WERI-Rb-1 (cell line): ENCODE results near the gene DOK1.

Source experiments
- DNase-seq: peaks from one replicate; pipeline ENCODE4 v3.0.0-alpha.2; 2020
- H3K27ac ChIP-seq: fragments of 250-450 bp; sonication (Bioruptor Pico); 2 replicates; pipeline ENCODE4 v1.5.1; 2020; ENCODE audit warnings: mild to moderate bottlenecking, moderate library complexity
- H3K27me3 ChIP-seq: fragments of 250-450 bp; sonication (Bioruptor Pico); 2 replicates; pipeline ENCODE4 v1.5.1; 2021; ENCODE audit warnings: mild to moderate bottlenecking, low read depth, moderate library complexity; ENCODE audit not compliant: insufficient read depth, severe bottlenecking
- H3K36me3 ChIP-seq: fragments of 250-450 bp; sonication (Bioruptor Pico); 2 replicates; pipeline ENCODE4 v1.5.1; 2020; ENCODE audit warnings: mild to moderate bottlenecking, moderate library complexity
- H3K4me3 ChIP-seq: 2 replicates; pipeline ENCODE4 v1.5.1; 2011; ENCODE audit warnings: low read depth, mild to moderate bottlenecking, control low read depth, low read length
- H3K9me3 ChIP-seq: fragments of 250-450 bp; sonication (Bioruptor Pico); 2 replicates; pipeline ENCODE4 v1.5.1; 2021; ENCODE audit warnings: mild to moderate bottlenecking, moderate library complexity; ENCODE audit not compliant: severe bottlenecking
- CTCF ChIP-seq: IDR thresholded peaks from 2 replicates; pipeline ENCODE4 v1.5.1; 2011; ENCODE audit warnings: low read depth, mild to moderate bottlenecking, control low read depth, inconsistent platforms, low read length

DOK1 gene

GRCh38 chr2:74534411-74534810 lies 20.1 kb upstream of the DOK1 start:
- Histone ChIP-seq H3K36me3 (peaks cover 37% of the 10 kb centered on the region), H3K9me3 (no peaks in the 10 kb centered on the region), H3K27me3 (no peaks in the 10 kb centered on the region), H3K4me3 (no peak overlapping the region), H3K27ac (no peak overlapping the region)
- no peak for DNase-seq
- TF ChIP-seq CTCF = no peak

- Histone ChIP-seq H3K9me3 (no peaks in the 10 kb centered on the region), H3K4me3 (no peak overlapping the region), H3K36me3 (peaks cover 43% of the 10 kb centered on the region), H3K27me3 (no peaks in the 10 kb centered on the region), H3K27ac (no peak overlapping the region)
- TF ChIP-seq CTCF = no peak
- no peak for DNase-seq
These were observed 19.0 kb upstream of the DOK1 start for GRCh38 chr2:74535440-74535965.

DNA sequence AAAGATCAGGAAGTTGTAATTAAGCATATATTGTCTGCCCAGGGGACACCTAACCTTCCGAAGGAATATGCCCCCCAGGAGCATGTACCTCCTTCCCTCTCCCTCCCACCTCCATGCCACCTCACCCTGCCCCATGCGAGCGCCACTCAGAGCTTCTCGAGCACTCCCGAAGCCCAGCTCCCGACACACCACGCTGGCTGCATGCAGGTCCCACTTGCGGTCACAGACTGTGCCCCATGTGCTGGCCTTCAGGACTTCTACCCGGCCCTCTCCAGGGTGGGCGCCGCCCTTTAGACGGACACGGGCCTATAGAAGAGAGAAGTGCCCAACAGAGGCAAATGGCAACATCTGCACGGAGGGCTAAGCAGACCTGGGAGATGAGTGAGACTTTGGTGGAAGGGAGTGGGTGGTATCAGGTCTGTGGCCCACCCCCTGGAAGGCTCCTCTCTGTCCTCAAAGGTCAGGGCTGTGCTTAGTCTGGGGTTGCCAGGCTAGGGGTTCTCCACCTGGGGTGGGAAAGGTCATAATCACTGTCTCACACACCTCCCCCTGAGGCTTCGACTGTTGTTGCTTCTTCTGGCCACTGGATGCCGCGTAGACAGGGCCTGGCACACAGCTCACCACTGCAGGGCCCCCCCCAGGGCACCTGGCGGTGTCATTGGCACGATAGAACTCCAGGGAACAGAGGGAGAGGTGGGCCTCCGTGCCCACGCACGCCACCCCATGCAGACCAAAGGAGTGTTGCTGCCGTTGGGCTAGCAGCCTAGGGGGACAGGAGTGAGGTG lies 18.2 kb upstream of the DOK1 start:
- no peaks in the 10 kb centered on the region for H3K9me3 ChIP-seq
- no peaks in the 10 kb centered on the region for H3K27me3 ChIP-seq
- DNase-seq = no peak
- no peak overlapping the region for H3K4me3 ChIP-seq
- peaks cover 37% of the 10 kb centered on the region for H3K36me3 ChIP-seq
- TF ChIP-seq CTCF = 0 out of 2 replicates have a peak, but pooled peaks have one; percentile 9
- H3K27ac ChIP-seq = no peak overlapping the region

DNA sequence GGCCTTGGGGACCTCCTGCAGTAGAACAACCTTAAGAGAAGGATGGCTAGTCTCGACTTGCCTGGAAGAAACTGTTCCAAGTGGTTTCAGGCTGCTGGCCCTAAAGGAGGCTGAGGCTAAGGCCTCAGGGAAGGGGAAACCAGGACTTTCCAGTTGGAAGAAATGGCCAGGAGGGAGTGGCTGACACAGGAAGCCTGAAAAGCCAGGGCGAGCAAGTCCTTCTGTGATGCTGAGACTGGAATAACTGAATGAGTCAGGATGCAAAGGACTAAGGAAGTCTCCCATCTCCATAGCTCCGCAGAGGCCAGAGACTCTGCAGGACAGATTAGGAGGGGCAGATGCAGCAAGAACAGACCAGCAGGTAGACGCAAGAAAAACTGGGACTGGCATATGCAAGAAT lies 17.4 kb upstream of the DOK1 start:
- no peak overlapping the region for H3K27ac ChIP-seq
- H3K4me3 ChIP-seq = no peak overlapping the region
- no peaks in the 10 kb centered on the region for H3K27me3 ChIP-seq
- H3K9me3 ChIP-seq = no peaks in the 10 kb centered on the region
- TF ChIP-seq CTCF = no peak
- H3K36me3 ChIP-seq = peaks cover 29% of the 10 kb centered on the region
- no peak for DNase-seq

DNA sequence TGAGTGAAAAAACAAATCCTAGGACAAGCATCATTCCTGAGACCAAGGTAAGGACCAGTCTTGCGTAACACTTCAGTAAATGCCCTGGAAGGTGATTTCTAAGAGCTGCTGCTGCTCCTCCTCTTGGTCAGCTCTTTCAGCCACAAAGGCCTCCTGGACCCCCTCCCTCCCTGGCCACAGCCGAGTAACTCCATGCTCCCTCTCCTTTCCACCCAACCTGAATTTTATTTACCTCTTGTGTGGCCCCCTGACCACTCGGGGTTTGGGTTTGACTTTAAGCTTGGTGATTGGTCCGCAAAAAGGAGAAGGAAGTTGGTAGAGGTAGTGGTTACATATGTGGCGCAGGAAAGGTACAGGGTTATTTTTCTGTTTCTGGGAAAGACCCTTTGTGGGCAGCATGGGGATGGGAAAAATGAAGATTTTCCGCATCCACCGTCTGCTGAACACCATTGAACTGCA lies 15.6 kb upstream of the DOK1 start:
- DNase-seq = no peak
- no peak for TF ChIP-seq CTCF

More for the DNA sequence above, 15.6 kb upstream of the DOK1 start:
- Histone ChIP-seq H3K27me3 (no peaks in the 10 kb centered on the region), H3K9me3 (no peaks in the 10 kb centered on the region), H3K36me3 (peaks cover 11% of the 10 kb centered on the region), H3K27ac (no peak overlapping the region), H3K4me3 (no peak overlapping the region)
